HG02588 (cell line): ENCODE measurements around the gene BSDC1.

Experiments used
- ATAC-seq: cut with Tn5 transposase; IDR thresholded peaks from one replicate; pipeline ENCODE4 v1.9.1; 2021; ENCODE audit warnings: mild to moderate bottlenecking, moderate library complexity; ENCODE audit not compliant: unreplicated experiment

The BSDC1 gene

DNA sequence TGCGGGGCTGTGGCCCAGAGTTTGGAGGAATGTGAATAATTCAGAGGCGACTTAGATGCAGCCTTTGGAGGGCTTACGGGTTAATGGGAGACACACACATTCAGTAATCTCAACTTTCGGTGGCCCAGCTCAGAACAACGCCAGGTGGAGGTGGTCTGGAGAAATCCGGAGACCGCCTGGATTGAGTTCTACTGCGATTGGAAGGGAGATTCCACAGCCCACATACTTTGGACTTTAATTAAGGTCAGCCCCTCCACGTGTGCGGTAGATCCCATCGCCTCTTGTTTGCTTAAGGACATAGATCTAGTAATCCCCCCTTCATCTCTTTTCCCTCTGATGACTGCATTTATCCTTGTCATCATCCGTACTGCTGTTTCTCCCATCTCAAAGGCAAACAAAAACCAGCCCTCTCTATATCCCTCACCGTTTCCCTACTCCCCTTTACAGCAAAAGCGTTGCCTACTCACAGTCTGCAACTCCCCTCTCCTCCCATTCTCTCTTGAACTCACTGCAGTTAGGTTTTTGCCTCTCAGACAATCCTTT, 720 bp upstream of the BSDC1 start:
- ATAC-seq, result peak; percentile 2

- ATAC-seq, result peak; percentile 13
Observed at GRCh38 chr1:32393832-32394140, 455 bp downstream of the BSDC1 start.

DNA sequence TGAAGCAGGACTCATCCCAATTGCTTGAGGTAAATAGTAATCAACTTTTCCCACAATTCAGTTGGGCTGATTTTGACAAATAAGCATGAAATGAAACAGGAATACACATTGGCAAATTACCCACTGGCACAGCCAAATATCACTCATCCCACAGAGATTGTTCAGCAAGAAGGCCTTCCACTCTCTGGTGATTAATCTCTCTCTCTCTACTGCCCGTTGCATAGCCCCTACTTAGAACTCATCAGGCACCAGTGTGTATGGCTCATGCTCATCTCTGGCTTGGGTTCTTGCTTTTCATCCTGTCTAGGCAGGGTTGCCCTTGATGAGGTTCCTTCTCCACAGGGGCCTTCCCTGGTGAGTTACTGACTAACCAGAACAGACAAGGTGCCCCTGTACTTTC, 1.1 kb downstream of the BSDC1 start:
- ATAC-seq, result no peak

DNA sequence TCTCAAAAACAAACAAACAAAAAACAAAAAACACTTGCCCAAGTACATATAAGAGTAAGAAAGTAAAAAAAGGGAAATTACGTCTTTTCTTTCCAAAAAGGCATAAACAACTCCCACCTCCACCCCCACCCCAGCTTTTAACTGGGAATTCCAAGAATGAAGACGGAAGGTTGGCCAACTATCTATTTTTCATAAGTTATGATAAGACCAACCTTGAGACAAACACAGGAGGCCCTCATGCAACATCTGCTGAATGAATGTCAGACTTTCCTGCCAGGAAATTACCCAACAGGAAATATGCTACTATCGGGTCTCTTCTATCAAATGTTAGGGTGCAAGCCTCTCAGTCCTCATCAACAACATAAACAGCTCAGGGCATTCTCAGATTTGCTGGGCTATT, 1.9 kb downstream of the BSDC1 start:
- no peak for ATAC-seq

GRCh38 chr1:32390904-32391870, 3.1 kb downstream of the BSDC1 start:
- ATAC-seq, result no peak

DNA sequence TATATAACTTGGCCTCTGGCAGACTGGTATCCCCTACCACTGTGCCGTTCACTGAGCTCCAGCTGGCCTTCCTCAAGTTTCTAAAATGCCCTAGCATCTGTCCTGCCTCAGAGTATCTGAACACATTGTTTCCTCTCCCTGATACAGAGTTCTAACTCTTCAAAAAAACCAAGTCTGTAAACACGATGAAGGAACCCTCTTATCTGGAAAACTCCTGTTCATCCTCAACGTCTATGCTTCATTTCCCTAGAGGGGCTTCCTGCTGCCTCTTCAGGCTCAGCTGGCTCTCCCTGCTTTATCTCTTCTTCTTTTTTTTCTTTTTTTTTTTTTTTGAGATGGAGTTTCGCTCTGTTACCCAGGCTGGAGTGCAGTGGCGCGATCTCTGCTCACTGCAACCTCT, 5.6 kb downstream of the BSDC1 start:
- no peak for ATAC-seq

DNA sequence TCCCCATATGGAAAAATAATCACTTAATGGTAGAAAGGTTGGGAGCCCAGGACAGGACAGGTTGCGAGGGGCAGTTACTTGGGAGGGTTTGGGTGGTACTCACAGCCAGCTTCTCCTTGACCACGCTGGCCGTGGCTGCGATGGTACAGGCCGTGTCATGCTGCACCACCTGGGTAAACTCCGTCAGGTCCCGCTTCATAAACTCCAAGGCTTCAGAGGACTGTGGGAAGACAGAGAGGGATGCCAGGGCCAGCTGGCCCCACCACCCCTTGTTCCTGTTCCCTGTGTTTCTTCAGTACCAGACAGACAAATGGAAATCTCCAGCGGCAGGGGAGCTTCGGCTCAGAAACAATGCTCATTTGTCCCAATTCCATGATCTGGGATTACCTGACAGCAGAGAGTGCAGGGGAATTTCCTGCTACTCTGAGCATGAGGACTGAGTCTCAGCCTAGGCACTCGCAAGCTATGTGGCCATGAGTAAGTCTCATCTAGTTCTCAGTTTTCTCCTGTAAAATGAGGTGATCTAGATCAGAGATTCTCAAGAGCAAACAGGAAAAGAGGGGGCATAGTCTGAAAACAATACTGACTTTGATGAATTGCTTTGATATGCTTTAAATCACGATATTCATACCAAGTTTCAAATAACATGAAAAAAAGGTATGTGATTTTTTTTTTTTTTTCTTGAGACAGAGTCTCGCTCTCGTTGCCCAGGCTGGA, 7.4 kb downstream of the BSDC1 start:
- ATAC-seq, result no peak

DNA sequence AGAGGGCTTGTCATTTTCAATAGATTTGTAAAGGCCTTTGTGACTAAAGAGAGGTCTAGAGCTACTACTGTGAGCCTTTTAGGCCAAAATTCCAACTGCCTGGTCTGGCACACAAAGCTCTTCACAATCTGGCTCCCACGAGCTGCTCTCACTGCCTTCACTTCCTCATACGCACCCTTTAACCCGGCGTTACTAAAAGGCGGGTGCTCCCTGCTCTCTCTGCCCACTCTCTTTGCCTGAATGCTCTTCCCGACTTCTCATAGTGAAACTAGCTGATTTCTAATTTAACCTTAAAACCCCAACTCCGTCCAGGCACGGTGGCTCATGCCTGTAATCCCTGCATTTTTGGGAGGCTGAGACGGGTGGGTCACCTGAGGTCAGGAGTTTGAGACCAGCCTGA, 14.2 kb downstream of the BSDC1 start:
- ATAC-seq, result no peak

- ATAC-seq, result no peak
Observed at GRCh38 chr1:32377541-32378220, 16.6 kb downstream of the BSDC1 start.

DNA sequence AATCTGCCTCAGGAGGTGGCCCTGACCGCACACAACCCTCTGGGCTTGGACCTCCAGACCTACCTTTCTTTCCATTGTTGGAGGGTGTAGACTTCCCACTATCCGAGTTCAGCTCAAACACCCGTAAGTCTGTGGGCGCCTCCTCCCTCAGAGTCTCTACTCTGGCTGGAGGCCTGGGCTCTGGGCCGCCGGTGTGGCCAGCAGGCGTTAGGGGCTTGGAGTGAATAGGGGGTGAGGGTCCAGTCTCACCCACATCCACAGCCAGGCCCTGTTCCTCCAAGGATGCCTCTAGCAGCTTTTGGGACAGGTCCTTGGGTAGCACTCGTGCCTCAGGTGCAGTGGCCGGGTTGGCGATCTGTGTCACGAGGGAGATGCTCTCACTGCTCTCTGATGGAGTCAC, 18.0 kb downstream of the BSDC1 start:
- no peak for ATAC-seq

- ATAC-seq, result no peak
Observed at GRCh38 chr1:32373996-32374592, 20.1 kb downstream of the BSDC1 start.

DNA sequence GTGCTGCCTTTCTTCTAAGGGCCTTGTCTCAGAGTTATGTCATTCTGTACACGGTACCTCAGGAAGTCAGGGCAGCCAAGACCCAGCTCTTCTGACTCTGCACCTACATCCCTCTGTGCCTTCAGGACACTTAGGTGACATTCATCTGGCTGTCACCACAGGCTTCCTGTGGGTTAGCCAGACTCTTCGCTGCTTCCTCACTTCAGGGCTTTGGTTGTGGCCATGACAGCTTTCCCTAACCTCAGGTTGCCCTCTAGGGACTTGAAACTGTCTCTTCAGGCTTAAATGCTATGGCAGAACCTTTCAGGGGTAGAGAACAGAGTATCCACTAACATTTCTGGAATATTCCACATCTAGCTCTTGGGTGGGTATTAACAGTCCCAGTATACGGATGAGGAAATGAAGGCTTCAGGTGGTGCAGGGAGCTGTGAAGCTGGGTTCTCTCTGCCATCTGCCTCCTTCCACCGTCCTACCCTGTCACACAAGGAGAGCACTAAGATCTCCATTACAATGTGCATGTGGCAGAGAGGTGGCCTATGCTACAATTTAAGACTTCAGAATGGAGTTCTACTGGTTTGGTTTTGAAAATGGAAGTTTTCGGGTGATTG, 22.0 kb downstream of the BSDC1 start:
- ATAC-seq, result no peak

DNA sequence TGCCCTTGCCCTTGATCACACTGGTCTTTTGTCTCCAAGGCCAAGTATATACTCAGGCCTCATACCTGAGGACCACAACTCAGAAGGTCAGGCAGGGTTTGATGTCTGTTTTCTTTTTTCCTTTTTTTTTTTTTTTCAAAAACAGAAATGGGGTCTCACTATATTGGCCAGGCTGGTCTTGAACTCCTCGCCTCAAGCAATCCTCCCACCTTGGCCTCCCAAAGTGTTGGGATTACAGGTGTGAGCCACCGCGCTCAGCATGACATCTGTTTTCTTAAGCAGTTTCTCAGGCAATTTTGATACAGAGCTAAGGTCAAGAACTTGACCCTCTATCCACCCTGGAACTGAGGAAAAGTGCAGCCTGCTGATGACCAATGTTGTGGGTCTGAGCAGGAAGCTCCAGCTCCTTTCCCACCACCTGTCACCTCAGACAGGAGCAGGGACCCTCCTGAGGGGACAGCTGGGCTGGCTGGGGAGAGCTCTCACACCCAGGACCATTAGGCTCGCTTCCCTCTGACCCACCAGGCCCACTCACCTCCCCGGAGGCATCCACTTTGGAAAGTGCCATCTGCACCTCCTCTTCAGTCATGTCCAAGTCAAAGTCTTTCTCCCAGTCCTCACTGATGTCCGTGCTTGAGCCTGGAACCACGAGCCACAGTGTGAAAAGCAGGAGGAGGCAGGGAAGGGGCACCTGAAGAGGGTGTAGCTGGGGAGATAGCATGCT, 26.2 kb downstream of the BSDC1 start:
- ATAC-seq, result no peak

DNA sequence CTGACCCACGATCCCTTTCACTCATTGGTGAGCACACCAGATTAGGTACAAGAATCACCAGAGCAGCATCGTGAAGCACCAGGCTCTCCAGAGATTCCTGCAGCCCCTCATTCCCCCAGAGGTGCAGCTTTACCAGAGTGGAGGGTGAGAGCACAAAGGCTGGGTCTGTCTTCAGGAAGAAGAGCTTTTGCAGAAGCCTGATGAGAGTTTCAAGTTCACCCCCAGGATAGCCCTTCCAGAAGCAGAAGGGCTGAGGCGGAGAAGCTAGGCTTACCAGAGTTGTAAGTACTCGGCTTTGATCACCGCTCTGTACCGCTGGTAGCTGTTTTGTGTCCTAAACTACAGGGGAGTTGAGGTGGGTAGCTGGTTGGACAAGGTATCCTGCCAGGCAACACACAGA, 28.8 kb downstream of the BSDC1 start:
- no peak for ATAC-seq

DNA sequence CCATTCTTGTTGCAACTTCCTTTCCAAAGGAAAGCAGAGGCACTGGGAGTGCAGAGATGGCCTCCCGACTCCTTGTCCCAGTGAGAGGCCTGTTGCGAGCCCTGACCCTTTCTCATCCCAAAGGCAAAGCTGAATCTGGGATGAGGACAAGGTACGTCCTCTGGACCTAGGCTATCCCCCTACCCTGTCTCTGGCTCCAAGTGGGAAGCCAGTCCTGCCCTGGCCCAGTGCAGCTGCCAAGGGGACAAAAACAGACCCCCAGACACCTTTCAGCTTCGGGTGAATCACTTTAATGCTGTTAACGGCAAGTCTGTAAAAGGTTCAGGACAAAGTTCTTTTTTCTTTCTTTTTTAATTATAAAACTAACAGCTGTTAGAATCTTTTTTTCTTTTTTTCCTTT, 29.4 kb downstream of the BSDC1 start:
- ATAC-seq, result no peak

GRCh38 chr1:32363713-32364112, 30.5 kb downstream of the BSDC1 start:
- ATAC-seq, result no peak

- ATAC-seq, result no peak
Observed at GRCh38 chr1:32362474-32363313, 31.5 kb downstream of the BSDC1 start, which contains the start of the genes FAM229A and TSSK3. Gene FAM229A (minus strand): TSS chr1:32362485. CDS start chr1:32362091, 394 bp downstream. Gene TSSK3 (plus strand): TSS chr1:32362539. CDS start chr1:32362702, 163 bp downstream.

GRCh38 chr1:32361674-32362473, 32.4 kb downstream of the BSDC1 start:
- ATAC-seq, result no peak
